HepG2 (cell line): ENCODE results near the gene SNIP1. TPM values are rescaled to one million over a fixed set of nuclear protein-coding genes. Genes with fewer than 3 reads are reported as not detected.

ENCODE experiments used
- AGO1 ChIP-seq: fragments of 200-400 bp; formaldehyde crosslinking; IDR thresholded peaks from 2 replicates; pipeline ENCODE4 v1.6.1; 2017; ENCODE audit warnings: mild to moderate bottlenecking, low read depth, low read length, moderate library complexity; ENCODE audit not compliant: poor library complexity, severe bottlenecking
- BRCA1 ChIP-seq: sonication (generic); formaldehyde crosslinking; IDR thresholded peaks from 2 replicates; pipeline ENCODE4 v1.4.0; 2020; ENCODE audit warnings: missing genetic modification reagents
- CBX1 ChIP-seq: IDR thresholded peaks from one replicate; pipeline ENCODE4 v1.6.1; 2016; ENCODE audit warnings: antibody characterized with exemption, low read depth
- CENPT ChIP-seq: sonication (generic); formaldehyde crosslinking; IDR thresholded peaks from 2 replicates; pipeline ENCODE4 v1.8.0; 2022; ENCODE audit warnings: low read depth, mild to moderate bottlenecking, moderate library complexity, missing genetic modification reagents
- FOXC1 ChIP-seq: sonication (generic); formaldehyde crosslinking; IDR thresholded peaks from 2 replicates; pipeline ENCODE4 v1.8.0; 2022; ENCODE audit warnings: mild to moderate bottlenecking, missing genetic modification reagents, borderline replicate concordance
- HOXA3 ChIP-seq: sonication (generic); formaldehyde crosslinking; IDR thresholded peaks from 2 replicates; pipeline ENCODE4 v1.5.0; 2020; ENCODE audit warnings: missing genetic modification reagents
- NFKBIZ ChIP-seq: IDR thresholded peaks from 2 replicates; pipeline ENCODE4 v1.6.1; 2018; ENCODE audit warnings: missing genetic modification reagents, missing compliant biosample characterization
- NR2F1 ChIP-seq, 2 experiments: fragments of 450-650 bp in 1 of 2; formaldehyde crosslinking in 1 of 2; IDR thresholded peaks; 2 replicates each; pipeline versions ENCODE4 v1.5.0 to v1.6.1; 2016 to 2020; ENCODE audit warnings: mild to moderate bottlenecking in 1 of 2, missing compliant biosample characterization in 1 of 2, missing genetic modification reagents in 1 of 2, moderate library complexity in 1 of 2
- PPARG ChIP-seq: conservative IDR thresholded peaks from 2 replicates; pipeline ENCODE4 v1.6.1; 2016; ENCODE audit warnings: missing biosample characterization, missing genetic modification reagents
- REST ChIP-seq, 2 experiments: IDR thresholded peaks; 2 replicates each; pipeline ENCODE4 v1.6.1; 2011 to 2012; ENCODE audit warnings: low read length in 2 of 2, borderline replicate concordance in 1 of 2, low read depth in 1 of 2, mild to moderate bottlenecking in 1 of 2, moderate library complexity in 1 of 2
- SNAI1 ChIP-seq: sonication (generic); formaldehyde crosslinking; IDR thresholded peaks from 2 replicates; pipeline ENCODE4 v1.5.0; 2020; ENCODE audit warnings: mild to moderate bottlenecking, missing genetic modification reagents, borderline replicate concordance
- TBX2 ChIP-seq: sonication (generic); formaldehyde crosslinking; IDR thresholded peaks from 2 replicates; pipeline ENCODE4 v1.5.0; 2020; ENCODE audit warnings: missing genetic modification reagents, mild to moderate bottlenecking, borderline replicate concordance
- ZBTB2 ChIP-seq: sonication (generic); formaldehyde crosslinking; IDR thresholded peaks from 2 replicates; pipeline ENCODE4 v1.8.0; 2022; ENCODE audit warnings: low read depth, missing genetic modification reagents
- ZFX ChIP-seq: sonication (generic); formaldehyde crosslinking; IDR thresholded peaks from 2 replicates; pipeline ENCODE4 v1.4.0; 2020; ENCODE audit warnings: mild to moderate bottlenecking, low read depth, missing genetic modification reagents, moderate library complexity
- ZMYM2 ChIP-seq: sonication (generic); formaldehyde crosslinking; IDR thresholded peaks from 2 replicates; pipeline ENCODE4 v1.8.0; 2022; ENCODE audit warnings: mild to moderate bottlenecking, missing genetic modification reagents
- ZNF367 ChIP-seq: sonication (generic); formaldehyde crosslinking; IDR thresholded peaks from 2 replicates; pipeline ENCODE4 v1.4.0; 2020; ENCODE audit warnings: missing genetic modification reagents, borderline replicate concordance
- ZNF383 ChIP-seq: sonication (generic); formaldehyde crosslinking; IDR thresholded peaks from 2 replicates; pipeline ENCODE4 v1.4.0; 2020; ENCODE audit warnings: missing genetic modification reagents, mild to moderate bottlenecking, borderline replicate concordance
- ZNF430 ChIP-seq: sonication (generic); formaldehyde crosslinking; IDR thresholded peaks from 2 replicates; pipeline ENCODE4 v1.9.0; 2021; ENCODE audit warnings: mild to moderate bottlenecking, missing genetic modification reagents
- ZNF501 ChIP-seq: sonication (generic); formaldehyde crosslinking; IDR thresholded peaks from 2 replicates; pipeline ENCODE4 v1.5.1; 2020; ENCODE audit warnings: mild to moderate bottlenecking, moderate library complexity, missing genetic modification reagents
- ZNF503 ChIP-seq: sonication (generic); formaldehyde crosslinking; IDR thresholded peaks from 2 replicates; pipeline ENCODE4 v1.4.0; 2020; ENCODE audit warnings: missing genetic modification reagents
- polyA plus RNA-seq, 8 experiments: library from polyadenylated mRNA; depleted of rRNA in 3 of 8; stranded (reverse) in 7 of 8; unstranded in 1 of 8; fragments of >200 nt; fragmentation: Illumina TruSeq in 4 of 8; extraction: Trizol in 4 of 8; gene quantifications; 2 replicates each; pipeline versions ENCODE4 v1.2.1 to v1.2.3, GENCODE V29; 2011 to 2016; ENCODE audit warnings: low read depth in 4 of 8, missing spikeins in 1 of 8, mixed read lengths in 1 of 8; ENCODE audit not compliant: insufficient read depth in 1 of 8
- total RNA-seq, 5 experiments: library from RNA; depleted of rRNA; stranded (reverse); fragments of >200 nt; fragmentation: Illumina TruSeq; extraction: Trizol; gene quantifications; 2 replicates each; pipeline ENCODE4 v1.2.3, GENCODE V29; 2016; ENCODE audit warnings: low read depth in 1 of 5
- TF ChIP-seq, protein P1 (sequence below): sonication (generic); formaldehyde crosslinking; IDR thresholded peaks from 2 replicates; pipeline ENCODE4 v1.8.0; 2023; ENCODE audit warnings: mild to moderate bottlenecking, missing genetic modification reagents

SNIP1 gene
- total and polyA plus RNA-seq, 2 of the 13 experiments (the other 11 are each of a cell fraction or from before 2014, with no cell fraction given), result 5.5 to 11.2 TPM

DNA sequence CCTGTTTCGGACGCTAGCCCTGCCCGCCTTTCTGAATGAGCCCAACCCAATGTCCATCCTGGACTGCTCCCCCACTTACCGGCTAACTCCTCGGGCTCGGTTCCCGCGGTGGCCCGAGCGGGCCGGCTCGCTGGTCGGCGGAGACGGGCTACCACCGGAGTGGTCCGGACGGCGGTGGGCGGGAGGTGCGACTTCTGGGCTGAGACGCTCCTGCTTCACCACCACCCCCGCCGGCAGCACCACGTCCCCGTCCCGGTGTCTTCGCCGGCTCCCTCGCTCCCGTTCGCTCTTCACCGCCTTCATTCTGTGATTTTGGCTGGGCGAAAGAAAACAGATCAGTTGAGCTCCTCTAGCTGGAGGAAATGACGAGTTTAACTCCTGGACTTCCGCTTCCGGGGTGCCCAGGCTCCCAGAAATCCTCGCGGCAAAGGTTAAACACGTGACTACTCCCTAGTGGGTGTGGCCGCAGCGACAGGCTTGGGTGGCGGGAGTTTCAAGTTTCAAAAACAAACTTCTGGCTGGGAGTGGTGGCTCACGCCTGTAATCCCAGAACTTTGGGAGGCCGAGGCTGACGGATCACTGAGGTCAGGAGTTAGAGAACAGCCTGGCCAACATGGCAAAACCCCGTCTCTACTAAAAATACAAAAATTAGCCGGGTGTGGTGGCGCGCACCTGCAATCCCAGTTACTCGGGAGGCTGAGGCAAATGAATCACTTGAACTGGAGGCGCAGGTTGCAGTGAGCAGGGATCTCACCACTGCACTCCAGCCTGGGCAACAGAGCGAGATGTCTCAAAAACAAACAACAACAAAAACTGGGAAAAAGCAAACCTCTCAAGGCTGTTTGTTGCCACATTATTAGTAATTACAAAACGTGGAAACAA is at the start of gene SNIP1 (continued):
- no peak for TF ChIP-seq ZBTB2 (CRISPR knock-in tag)
- TF ChIP-seq, protein P1, sequence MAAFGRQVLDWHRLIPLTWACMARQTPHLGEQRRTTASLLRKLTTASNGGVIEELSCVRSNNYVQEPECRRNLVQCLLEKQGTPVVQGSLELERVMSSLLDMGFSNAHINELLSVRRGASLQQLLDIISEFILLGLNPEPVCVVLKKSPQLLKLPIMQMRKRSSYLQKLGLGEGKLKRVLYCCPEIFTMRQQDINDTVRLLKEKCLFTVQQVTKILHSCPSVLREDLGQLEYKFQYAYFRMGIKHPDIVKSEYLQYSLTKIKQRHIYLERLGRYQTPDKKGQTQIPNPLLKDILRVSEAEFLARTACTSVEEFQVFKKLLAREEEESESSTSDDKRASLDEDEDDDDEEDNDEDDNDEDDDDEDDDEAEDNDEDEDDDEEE (CRISPR knock-in tag), result no peak
- TF ChIP-seq NFKBIZ (CRISPR knock-in tag), result no peak
- TF ChIP-seq TBX2 (CRISPR knock-in tag), result peak; percentile 69
- peak; percentile 43 for TF ChIP-seq AGO1
- TF ChIP-seq PPARG (CRISPR knock-in tag), result no peak
- TF ChIP-seq FOXC1 (CRISPR knock-in tag), result peak; percentile 57; the same call in 1 of the 2 replicates
- no peak for TF ChIP-seq CBX1
- TF ChIP-seq REST (IDR thresholded peaks at IDR 0.05; ENCODE audit: borderline replicate concordance in 1 of 2, low read depth in 1 of 2, low read length in 2 of 2), result no peak
- TF ChIP-seq ZNF367 (CRISPR knock-in tag), result no peak
- TF ChIP-seq CENPT, result no peak
- TF ChIP-seq ZNF383 (CRISPR knock-in tag), result no peak
- TF ChIP-seq HOXA3 (CRISPR knock-in tag), result peak; percentile 81
- no peak for TF ChIP-seq SNAI1
- TF ChIP-seq ZNF430 (CRISPR knock-in tag), result 0 out of 2 replicates have a peak, but pooled peaks have one; percentile 18
- peak; percentile 77 for TF ChIP-seq ZMYM2 (CRISPR knock-in tag)
- 0 out of 2 replicates have a peak, but pooled peaks have one; percentile 50 for TF ChIP-seq ZFX (CRISPR knock-in tag)
- TF ChIP-seq BRCA1 (CRISPR knock-in tag), result no peak
- peak; percentile 65; the same call in 1 of the 2 replicates for TF ChIP-seq ZNF503 (CRISPR knock-in tag)
- peak; percentile 83 for TF ChIP-seq ZNF501 (CRISPR knock-in tag)
- TF ChIP-seq NR2F1 (CRISPR knock-in tag; IDR thresholded peaks at IDR 0.05), result no peak
